Superior temporal gyrus (tissue), 1 donor: ENCODE results near the gene ACTR6.
"Not testable (repeated sequence)": the region's sequence is repeated elsewhere in the genome, so short reads cannot be mapped to it uniquely, and the experiment has no call there.

Source experiments
- DNase-seq: peaks from one replicate; pipeline ENCODE4 v3.0.0-alpha.2; 2016; ENCODE audit errors: extremely low spot score

ACTR6 gene

GRCh38 chr12:100219328-100220109 lies 18.9 kb downstream of the ACTR6 start:
- no peak for DNase-seq

- DNase-seq, result no peak
These were observed 20.9 kb downstream of the ACTR6 start for GRCh38 chr12:100221523-100221922.

GRCh38 chr12:100222173-100222572 lies 21.6 kb downstream of the ACTR6 start:
- not testable (repeated sequence) for DNase-seq

DNA sequence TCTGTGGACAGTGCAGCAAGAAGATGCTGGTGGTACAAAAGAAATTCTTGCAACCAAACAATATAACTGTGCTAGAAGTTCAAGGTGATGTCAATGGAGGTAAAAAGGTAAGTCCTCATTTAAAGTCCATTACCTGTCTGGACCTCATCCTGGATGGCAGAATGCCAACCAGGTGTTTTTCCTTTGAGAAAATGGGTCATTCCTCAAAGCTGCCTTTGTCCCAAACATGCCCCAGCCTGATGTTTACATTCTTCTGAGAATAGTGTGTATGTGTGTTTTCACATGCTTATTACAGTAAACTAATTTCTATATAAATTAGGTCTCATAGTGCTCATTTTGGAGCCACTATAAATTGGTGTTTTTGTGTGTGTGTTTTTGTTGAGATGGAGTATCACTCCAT lies 24.9 kb downstream of the ACTR6 start:
- DNase-seq, result no peak

GRCh38 chr12:100229036-100229635 lies 28.5 kb downstream of the ACTR6 start:
- no peak for DNase-seq

GRCh38 chr12:100229876-100230275 lies 29.3 kb downstream of the ACTR6 start:
- DNase-seq, result no peak

DNA sequence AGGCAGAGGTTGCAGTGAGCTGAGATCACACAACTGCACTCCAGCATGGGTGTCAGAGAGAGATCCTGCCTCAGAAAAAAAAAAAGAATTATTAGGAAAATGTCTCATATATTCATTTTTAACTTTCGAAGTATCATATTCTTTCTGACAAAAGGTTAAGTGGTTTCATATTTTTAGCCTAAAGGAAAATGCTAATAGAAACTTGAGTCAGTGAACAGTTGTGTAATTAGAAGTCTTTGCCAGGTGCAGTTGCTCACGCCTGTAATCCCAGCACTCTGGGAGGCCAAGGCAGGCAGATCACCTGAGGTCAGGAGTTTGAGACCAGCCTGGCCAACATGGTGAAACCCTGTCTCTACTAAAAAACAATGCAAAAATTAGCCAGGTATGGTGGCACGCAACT lies 31.3 kb downstream of the ACTR6 start:
- DNase-seq, result not testable (repeated sequence)

DNA sequence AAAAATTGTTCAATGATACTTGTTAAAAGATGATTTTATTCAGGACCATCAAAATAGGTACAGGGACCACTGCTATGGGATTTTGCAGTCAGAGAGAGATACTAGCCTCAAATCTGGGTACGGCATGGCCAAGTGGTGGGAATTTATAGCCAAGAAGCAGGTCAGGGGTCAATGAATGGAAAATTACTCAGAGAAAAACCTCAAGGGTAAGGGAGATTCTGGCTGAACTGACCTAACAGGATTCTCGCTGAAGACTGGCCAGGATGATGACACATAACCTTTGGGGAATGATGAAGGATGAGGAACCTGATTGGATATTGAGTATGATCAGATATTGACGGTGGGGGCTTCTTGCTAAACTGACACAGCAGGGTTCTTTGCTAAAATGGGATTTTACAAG lies 33.6 kb downstream of the ACTR6 start:
- DNase-seq, result no peak

GRCh38 chr12:100234591-100235304 lies 34.1 kb downstream of the ACTR6 start:
- DNase-seq, result peak; percentile 81

- no peak for DNase-seq
These were observed 38.2 kb downstream of the ACTR6 start for GRCh38 chr12:100238801-100239200.

- DNase-seq, result no peak
These were observed 39.0 kb downstream of the ACTR6 start for GRCh38 chr12:100239589-100239988.

DNA sequence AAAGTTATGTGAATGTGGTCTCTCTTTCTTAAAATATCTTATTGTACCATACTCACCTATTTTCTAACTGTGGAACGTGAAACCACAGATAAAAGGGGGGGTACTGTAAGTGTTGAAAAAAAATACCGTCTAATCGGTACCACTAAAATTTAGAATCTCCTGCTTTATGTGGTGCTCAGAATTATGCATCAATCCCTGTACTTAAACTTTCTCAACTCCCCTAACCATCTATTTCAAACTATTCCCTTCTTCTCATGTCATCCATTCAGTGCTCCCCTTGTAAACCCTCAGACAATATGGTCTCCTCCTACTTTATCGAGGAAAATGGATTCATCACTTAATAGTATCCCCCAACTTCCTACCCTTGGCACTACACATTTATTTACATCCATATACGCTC lies 42.5 kb downstream of the ACTR6 start:
- DNase-seq, result no peak

DNA sequence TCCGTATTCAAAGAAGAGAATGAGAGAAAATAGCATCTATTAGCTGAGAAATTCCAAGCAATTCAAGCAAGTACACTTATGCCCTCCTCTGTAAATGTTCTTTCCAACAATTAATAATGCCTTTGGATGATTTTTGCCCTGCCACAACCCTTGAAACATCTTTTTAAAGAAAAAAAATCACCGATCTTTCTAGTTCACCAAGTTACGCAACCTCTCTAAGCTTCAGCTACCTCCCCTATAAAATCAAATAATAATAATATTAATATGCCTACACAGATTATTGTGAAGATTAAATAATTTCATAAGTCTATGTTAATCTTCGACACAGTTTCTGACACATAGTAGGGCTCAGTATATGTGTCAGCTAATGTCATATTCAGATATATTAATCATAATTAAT lies 47.1 kb downstream of the ACTR6 start:
- DNase-seq, result no peak

- no peak for DNase-seq
These were observed 48.3 kb downstream of the ACTR6 start for GRCh38 chr12:100248886-100249285.

DNA sequence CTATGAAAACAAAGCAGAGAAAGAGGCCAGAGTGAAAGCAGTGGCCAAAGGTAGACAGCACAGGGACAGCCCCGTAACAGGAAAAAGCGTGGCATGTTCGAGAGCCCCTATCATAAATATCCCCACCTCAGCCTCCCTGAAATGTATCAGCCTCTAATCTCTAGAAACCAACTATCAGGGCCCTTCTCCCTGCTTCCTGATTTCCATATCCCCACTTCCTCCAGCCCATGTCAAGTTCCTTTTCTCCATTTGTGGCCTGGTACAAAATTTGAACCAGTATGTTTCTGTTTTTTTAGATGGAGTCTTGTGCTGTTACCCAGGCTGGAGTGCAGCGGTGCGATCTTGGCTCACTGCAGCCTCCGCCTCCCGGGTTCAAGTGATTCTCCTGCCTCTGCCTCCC lies 49.3 kb downstream of the ACTR6 start:
- DNase-seq, result no peak

- DNase-seq, result no peak
These were observed 51.3 kb downstream of the ACTR6 start for GRCh38 chr12:100251917-100252316.

DNA sequence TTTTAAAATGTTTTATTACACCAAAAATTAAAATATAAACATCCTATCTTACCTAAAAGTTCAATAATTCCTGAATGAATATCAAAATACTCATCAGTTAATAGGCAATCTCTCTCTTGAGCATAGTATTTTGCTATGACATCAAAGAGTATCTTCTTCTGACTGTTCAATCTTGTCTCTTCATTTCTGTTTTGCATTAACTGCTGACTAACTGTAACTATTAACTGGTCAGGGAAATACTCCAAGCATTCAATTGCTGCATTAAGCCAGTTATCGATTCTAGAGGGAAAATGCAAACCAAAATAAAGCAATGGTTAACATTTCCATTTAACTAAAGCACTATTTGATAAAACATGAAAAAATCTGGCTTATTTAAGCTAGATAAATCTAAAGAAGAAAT lies 52.8 kb downstream of the ACTR6 start:
- no peak for DNase-seq

DNA sequence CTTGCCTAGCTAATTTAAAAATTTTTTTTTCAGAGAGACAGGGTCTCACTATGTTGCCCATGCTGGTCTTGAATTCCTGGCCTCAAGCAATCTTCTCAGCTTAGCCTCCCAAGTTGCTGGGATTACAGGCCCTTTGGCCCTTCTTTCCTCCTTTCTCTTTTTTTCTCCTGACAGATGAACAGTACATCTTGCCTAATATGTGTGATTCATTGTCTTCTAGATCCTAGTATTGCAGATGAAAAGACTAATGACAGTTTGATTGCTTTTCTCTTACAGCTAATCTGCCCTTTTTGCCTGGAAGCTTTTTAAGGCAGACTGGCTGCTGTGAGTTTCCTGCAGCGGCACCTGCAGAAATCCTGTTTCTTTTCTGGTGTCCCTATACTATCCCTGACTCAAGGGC lies 54.3 kb downstream of the ACTR6 start:
- DNase-seq, result no peak

DNA sequence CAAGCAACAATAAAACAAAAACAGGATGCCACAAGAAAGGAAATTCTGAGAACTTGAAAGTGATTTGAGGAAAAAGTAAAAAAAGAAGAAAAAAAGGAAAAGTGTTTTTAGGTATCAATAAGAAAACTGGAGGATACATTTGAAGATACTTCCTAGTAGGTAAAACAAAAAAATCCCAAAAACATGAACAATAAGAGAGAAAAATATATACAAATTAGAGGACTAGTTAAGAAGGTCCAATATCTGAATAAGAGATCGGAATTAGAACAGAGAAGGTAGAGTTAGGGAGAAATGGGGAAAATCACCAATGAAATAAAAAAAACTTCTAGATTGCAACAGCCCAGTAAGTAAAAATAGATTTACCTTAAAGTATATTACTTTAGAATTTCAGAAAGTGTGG lies 57.5 kb downstream of the ACTR6 start:
- no peak for DNase-seq

DNA sequence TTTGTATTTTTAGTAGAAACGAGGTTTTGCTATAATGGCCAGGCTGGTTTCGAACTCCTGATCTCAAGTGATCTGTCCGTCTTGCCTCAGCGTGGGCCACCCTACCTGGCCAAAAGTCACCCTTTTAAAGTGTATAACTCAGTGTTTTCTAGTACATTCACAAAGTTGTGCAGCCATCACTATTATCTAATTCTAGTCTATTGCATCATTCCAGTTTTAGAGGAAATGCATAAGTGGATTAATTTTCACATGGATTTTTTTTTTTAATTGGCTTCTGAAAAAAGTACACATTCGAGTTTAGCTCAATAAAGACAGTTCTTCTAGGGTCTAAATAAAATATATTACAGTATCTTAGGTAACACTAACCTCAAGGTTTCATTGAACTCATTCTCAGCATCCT lies 62.5 kb downstream of the ACTR6 start:
- DNase-seq, result no peak

DNA sequence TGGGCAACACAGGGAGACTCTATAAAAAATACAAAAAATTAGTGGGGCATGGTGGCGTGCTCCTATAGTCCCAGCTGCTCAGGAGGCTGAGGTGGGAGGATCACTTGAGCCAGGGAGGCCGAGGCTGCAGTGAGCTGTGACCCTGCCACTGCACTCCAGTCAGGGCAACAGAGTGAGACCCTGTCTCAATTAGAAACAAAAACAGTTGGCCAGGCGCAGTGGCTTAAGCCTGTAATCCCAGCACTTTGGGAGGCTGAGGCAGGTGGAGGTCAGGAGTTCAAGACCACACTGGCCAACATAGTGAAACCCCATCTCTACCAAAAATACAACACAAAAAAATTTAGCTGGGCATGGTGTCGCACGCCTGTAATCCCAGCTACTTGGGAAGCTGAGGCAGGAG lies 64.5 kb downstream of the ACTR6 start:
- not testable (repeated sequence) for DNase-seq

DNA sequence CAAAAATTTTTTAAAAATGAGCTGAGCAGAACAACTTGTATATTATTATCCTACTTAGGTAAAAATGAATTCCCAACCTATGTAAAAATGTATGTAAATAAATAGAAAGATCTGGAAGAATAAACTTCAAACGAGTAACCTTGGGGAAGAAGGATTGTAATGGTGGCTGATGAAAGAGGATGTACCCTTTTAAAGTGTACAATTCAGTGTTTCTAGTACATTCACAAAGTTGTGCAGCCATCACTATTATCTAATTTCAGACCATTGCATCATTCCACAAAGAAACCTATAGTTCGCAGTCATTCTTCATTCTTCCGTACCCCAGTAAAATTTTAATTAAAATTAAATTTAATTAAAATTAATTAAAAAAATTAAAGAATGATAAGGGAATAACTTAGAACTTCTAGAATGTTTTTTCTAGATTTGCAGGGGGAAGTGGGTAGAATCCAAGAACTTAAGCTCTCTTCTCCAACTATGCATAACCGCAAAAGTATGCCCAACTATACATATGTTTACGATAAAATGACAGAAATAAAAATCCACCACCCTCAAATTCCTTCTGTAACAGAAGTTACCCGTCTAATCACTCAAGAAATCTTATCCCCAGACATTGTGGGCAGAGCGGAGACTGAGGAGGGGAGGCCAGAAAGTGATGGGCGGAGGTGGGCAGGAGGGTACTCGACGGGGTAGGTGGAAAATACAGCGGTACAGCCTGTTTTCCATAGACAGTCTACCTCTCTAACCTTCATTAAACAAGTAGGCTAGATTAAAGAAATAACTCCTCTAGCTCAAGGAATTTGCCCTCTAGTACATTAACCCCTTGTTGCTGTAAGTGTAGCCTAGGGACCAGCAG lies 65.3 kb downstream of the ACTR6 start:
- DNase-seq, result no peak
